HG03442 (cell line): ENCODE results near the gene HK2.

ENCODE experiments used
- ATAC-seq: cut with Tn5 transposase; IDR thresholded peaks from one replicate; pipeline ENCODE4 v1.9.1; 2021; ENCODE audit warnings: mild to moderate bottlenecking, moderate library complexity; ENCODE audit not compliant: unreplicated experiment

HK2 gene

DNA sequence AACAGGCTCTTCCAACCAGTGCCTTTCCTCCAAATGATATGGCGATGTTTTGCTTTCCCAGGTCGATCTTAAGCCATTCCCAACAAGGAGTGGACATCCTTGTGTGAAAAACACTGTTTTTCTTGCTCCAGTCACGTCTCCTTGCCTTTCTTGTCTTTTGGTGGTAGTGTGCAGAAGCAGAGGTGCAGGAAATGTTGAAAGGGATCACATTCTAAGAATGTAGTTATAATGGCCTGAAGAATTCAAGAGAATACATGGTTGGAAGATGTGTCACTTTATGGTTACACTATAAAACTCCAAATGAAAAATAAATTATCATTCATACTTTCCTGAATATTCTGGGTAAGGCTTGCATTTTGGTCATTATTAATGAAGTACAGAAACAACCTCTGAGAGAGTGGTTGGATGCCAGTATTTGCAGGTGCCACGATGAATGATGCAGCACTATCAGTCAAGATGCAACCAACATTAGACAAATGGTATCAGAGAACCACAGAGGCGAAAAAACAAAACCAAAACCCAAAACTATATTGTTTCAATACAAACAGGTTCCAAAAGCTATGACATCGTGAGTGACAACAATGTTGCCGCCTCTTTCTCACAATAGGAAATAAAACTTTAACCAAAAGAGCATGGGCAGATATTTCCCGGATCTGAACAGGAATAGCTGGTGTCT is 97.0 kb downstream of the HK2 start:
- no peak for ATAC-seq

DNA sequence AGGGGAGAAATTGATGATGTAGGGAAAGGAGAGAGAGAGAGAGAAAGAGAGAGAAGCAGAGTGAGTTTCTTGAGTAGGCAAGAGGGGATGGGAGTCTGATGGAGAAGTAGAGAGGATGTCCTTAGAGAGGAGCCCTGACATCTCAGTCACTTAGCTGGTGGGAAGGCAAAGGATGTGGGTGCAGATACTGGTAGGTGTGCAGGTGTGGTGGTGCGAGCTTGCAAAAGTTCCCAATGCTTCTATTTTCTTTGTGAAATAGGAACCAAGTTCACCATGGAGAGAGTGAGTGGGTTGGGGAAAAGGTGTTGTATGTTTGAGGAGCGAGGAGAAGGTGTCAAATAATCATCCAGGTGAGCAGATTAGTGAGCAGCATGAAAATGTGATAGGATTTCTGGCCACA is 98.0 kb downstream of the HK2 start:
- ATAC-seq: no peak

DNA sequence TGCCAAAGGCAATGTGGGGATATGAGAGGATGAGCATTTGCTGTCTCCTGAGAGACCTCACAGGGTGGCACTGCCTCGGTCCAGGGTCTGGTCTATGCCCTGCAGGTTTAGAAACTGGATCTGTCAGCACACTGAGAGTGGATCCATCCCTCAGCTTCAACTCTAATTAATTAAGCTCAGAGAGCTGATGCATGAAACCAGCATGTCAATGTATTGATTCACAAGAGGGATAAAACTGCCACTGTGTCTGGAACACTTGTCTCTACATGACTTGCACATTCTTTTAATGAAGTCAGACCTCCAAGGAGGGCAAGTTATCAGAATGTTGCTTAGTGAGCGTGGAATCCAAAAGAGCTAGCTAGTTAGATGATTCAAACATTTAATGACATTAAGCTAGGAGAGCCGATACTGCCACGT is 102.1 kb downstream of the HK2 start:
- ATAC-seq: no peak

DNA sequence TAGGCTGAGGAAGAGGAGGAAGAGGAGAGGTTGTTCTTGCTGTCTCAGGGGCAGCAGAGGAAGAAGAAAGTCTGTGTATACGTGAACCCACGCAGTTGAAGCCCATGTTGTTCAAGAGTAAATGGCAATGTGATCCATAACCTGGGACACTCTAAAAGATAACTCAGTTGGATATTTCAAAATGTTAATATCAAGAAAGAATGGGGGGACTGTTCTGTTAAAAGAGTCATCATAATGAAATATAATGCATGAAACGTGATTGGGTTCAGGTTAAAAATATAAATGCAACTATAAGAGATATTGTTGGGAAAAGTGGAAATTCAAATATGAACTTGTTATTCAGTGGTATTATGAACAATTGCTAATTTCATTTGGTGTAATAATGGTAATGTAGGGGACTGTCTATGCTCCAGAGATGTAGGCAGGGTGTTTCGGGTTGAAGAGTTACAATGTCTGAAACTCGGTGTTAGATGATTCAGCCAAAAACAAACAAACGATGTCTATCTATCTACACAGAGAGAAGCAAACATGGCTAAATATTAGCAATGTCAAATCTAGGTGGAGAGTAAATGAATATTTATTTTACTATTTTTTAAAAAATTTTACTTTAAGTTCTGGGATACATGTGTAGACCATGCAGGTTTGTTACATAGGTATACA is 103.4 kb downstream of the HK2 start:
- no peak for ATAC-seq

DNA sequence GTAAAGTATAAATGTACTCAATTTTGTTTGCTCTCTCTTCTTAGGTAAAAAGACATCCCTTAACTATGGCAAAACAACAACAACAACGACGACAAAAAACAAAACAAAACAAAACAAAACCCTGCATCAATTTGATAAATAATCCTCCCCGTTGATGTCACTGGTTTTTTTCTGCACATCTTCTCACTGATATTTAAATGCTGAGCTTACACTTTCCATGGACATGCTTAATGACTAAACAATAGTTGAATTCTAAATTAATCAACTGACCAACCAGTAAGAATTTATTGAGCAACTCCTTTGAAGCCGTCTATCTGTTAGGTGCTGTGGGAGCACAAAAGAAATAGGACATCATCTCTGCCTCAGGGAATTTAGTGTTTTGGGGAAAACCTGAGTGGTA is 104.3 kb downstream of the HK2 start:
- ATAC-seq: no peak

DNA sequence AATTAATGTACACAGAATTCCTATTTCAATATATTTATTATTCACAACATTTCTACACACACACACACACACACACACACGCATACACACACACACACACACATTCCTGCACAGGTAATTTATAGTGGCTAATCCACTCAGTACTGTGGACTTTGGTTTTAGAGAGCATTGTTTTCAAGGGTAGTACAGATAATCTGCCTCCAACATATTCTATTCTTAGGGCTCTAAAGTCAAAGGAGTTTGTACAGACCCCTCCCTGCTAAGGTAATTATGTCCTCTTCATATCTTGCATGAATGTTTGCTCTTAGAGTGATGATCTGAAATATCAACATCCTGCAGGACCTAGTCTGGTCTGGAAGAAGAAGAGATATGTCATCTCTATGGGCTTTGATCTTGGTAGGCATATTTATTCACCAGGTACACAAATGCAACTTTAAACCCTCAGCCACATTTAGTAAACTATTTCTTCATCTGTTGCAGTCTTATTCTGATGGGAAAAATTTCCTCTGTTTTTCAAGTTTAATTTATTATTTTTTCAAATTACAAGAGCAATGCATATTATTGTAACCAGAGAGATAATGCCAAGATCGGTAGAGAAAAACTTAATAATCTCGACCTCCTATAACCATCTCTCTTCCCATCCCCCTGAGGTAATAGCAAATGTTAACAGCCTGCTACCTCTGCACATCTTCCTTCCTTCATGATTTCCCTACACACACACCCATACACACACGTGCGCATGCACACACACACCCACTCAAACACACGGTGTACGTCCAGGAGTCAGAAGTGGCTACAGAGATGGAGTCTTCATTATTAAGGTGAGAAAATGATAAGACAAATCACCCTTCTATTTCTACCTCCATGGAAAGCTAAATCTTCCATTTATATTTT is 106.2 kb downstream of the HK2 start:
- no peak for ATAC-seq

DNA sequence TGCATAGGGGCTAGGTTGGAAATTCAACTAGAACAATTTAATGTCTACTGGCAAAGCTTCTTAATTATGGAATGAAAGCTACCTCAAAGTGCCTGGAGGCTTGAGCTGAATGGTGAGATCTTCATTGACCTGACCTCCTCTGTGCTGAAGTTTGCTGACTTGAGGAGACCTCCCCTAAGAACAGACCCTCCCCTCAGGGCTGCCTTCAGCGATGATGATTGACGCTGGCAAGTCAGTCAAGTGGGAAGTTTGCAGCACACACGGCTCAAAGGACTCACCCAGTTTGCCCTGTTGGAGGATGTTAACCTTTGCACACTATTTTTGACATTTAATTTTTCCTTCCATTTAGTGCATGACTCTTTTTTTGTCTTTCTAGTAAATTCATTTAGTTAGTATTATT is 107.4 kb downstream of the HK2 start:
- ATAC-seq: no peak

DNA sequence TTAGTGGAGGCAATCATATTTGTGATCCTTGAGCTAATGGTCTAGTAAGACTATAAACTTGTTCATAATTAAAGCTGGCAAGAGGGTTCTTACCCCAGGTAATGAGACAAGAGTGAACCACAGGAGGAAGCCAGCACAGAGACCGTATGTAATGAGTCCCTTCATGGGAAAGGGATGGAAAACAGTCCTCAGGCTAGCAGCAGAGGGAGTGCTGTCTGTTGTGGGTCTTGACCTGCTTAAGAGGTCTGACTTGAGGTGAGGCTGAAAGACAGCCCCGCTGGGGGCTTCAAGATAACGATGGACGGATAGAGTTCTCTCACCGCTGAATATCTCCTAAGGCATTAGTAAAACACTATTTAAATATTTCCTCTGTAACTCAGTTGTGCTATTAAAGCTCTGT is 108.3 kb downstream of the HK2 start:
- ATAC-seq: no peak
